ENCODE measurements around the gene FGFR3. TPM values are rescaled to one million over a fixed set of nuclear protein-coding genes. Genes with fewer than 3 reads are reported as not detected.

Gene FGFR3
- total and polyA plus RNA-seq, 10 of the 15 experiments (the other 5 are each of a cell fraction or from before 2014, with no cell fraction given): 0.05 to 0.33 (median 0.18) TPM; not detected in 6

DNA sequence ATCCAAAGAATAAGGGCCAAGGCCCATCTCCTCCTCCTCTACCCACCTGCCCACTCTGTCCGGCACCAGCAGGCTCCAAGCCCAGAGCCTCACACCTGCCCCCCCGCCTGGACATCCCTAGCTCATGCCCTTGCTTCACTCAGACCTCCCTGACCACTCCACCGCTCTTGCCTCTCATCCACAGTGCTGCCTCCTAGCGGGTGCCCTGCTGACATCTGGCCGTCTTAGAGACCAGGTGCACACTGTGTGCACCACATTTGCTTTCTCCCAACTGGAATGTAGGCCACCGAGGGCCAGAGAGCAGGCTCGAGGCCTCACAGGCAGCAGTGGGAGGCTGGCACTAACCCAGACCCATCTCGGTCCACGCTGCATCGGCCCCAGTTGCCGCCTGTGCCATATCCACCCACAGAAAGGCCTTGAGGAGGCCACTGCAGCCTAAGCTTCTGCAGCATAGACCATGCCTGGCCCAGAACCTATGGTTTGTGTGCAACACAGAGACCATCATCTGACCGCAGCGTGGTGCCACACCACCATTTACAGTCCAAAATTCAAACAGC lies 49.3 kb downstream of the FGFR3 start (continued):
- TF ChIP-seq, protein P1, sequence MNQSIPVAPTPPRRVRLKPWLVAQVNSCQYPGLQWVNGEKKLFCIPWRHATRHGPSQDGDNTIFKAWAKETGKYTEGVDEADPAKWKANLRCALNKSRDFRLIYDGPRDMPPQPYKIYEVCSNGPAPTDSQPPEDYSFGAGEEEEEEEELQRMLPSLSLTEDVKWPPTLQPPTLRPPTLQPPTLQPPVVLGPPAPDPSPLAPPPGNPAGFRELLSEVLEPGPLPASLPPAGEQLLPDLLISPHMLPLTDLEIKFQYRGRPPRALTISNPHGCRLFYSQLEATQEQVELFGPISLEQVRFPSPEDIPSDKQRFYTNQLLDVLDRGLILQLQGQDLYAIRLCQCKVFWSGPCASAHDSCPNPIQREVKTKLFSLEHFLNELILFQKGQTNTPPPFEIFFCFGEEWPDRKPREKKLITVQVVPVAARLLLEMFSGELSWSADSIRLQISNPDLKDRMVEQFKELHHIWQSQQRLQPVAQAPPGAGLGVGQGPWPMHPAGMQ (IDR thresholded peaks at IDR 0.05; ENCODE audit: borderline replicate concordance): no peak
- TF ChIP-seq NR2F1 (conservative IDR thresholded peaks at IDR 0.05): no peak
- no peak for TF ChIP-seq EED (IDR thresholded peaks at IDR 0.05; ENCODE audit: low read depth)
- TF ChIP-seq ZZZ3 (IDR thresholded peaks at IDR 0.05; ENCODE audit: control insufficient read depth, insufficient read length, low read depth): no peak
- TF ChIP-seq MEF2B (IDR thresholded peaks at IDR 0.05; ENCODE audit: partially characterized antibody, poor library complexity, severe bottlenecking): no peak
- TF ChIP-seq, protein P2, sequence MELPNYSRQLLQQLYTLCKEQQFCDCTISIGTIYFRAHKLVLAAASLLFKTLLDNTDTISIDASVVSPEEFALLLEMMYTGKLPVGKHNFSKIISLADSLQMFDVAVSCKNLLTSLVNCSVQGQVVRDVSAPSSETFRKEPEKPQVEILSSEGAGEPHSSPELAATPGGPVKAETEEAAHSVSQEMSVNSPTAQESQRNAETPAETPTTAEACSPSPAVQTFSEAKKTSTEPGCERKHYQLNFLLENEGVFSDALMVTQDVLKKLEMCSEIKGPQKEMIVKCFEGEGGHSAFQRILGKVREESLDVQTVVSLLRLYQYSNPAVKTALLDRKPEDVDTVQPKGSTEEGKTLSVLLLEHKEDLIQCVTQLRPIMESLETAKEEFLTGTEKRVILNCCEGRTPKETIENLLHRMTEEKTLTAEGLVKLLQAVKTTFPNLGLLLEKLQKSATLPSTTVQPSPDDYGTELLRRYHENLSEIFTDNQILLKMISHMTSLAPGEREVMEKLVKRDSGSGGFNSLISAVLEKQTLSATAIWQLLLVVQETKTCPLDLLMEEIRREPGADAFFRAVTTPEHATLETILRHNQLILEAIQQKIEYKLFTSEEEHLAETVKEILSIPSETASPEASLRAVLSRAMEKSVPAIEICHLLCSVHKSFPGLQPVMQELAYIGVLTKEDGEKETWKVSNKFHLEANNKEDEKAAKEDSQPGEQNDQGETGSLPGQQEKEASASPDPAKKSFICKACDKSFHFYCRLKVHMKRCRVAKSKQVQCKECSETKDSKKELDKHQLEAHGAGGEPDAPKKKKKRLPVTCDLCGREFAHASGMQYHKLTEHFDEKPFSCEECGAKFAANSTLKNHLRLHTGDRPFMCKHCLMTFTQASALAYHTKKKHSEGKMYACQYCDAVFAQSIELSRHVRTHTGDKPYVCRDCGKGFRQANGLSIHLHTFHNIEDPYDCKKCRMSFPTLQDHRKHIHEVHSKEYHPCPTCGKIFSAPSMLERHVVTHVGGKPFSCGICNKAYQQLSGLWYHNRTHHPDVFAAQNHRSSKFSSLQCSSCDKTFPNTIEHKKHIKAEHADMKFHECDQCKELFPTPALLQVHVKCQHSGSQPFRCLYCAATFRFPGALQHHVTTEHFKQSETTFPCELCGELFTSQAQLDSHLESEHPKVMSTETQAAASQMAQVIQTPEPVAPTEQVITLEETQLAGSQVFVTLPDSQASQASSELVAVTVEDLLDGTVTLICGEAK (IDR thresholded peaks at IDR 0.05; ENCODE audit: borderline replicate concordance): no peak
- TF ChIP-seq SIX5 (IDR thresholded peaks at IDR 0.05; ENCODE audit: low read depth, low read length, severe bottlenecking): no peak
- TF ChIP-seq, protein P3, sequence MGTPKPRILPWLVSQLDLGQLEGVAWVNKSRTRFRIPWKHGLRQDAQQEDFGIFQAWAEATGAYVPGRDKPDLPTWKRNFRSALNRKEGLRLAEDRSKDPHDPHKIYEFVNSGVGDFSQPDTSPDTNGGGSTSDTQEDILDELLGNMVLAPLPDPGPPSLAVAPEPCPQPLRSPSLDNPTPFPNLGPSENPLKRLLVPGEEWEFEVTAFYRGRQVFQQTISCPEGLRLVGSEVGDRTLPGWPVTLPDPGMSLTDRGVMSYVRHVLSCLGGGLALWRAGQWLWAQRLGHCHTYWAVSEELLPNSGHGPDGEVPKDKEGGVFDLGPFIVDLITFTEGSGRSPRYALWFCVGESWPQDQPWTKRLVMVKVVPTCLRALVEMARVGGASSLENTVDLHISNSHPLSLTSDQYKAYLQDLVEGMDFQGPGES (IDR thresholded peaks at IDR 0.05): no peak
- no peak for TF ChIP-seq SUPT20H (IDR thresholded peaks at IDR 0.05; ENCODE audit: borderline replicate concordance, control insufficient read depth, low read depth, low read length)
- TF ChIP-seq CREM (IDR thresholded peaks at IDR 0.05; ENCODE audit: low read depth): no peak
- no peak for TF ChIP-seq RCOR1 (conservative IDR thresholded peaks at IDR 0.05; ENCODE audit: low read depth, low read length)
- TF ChIP-seq SREBF2 (IDR thresholded peaks at IDR 0.05; ENCODE audit: low read length): no peak
- TF ChIP-seq, protein P4, sequence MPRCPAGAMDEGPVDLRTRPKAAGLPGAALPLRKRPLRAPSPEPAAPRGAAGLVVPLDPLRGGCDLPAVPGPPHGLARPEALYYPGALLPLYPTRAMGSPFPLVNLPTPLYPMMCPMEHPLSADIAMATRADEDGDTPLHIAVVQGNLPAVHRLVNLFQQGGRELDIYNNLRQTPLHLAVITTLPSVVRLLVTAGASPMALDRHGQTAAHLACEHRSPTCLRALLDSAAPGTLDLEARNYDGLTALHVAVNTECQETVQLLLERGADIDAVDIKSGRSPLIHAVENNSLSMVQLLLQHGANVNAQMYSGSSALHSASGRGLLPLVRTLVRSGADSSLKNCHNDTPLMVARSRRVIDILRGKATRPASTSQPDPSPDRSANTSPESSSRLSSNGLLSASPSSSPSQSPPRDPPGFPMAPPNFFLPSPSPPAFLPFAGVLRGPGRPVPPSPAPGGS (IDR thresholded peaks at IDR 0.05; ENCODE audit: borderline replicate concordance, insufficient read depth, low read depth, low read length, poor library complexity, severe bottlenecking): no peak
